WTC11 (cell line): ENCODE measurements around the gene RAMP3. TPM values are rescaled to one million over a fixed set of nuclear protein-coding genes. Genes with fewer than 3 reads are reported as not detected.

Experiments
- ATAC-seq: fragments of 200-7000 bp; cut with Tn5 transposase; 2 replicates; pipeline ENCODE4 v1.10.0; 2021; ENCODE audit warnings: mild to moderate bottlenecking, moderate library complexity
- CTCF ChIA-PET: fragments of 300-600 bp; sonication (Branson Sonifier 250); formaldehyde crosslinking; loops from one replicate; lab custom pipeline; 2021; ENCODE audit warnings: antibody characterized with exemption; lab: Charles Lee
- POLR2A ChIA-PET: fragments of 350-600 bp; sonication (Branson Sonifier 250); formaldehyde crosslinking; loops from one replicate; lab custom pipeline; 2021; ENCODE audit warnings: antibody characterized with exemption; lab: Charles Lee
- DNase-seq: peaks from one replicate; pipeline ENCODE4 v3.0.0; 2021; ENCODE audit warnings: low spot score
- H3K27ac Mint-ChIP-seq: 2 replicates; pipeline ENCODE4 v1.8.0; 2021; ENCODE audit warnings: mixed read lengths
- H3K27me3 Mint-ChIP-seq: 2 replicates; pipeline ENCODE4 v1.8.0; 2021; ENCODE audit warnings: low read depth, mild to moderate bottlenecking, moderate library complexity, mixed read lengths
- H3K36me3 Mint-ChIP-seq: 2 replicates; pipeline ENCODE4 v1.8.0; 2021; ENCODE audit warnings: mixed read lengths
- H3K4me1 Mint-ChIP-seq: 2 replicates; pipeline ENCODE4 v1.8.0; 2022; ENCODE audit warnings: mixed read lengths
- H3K4me3 Mint-ChIP-seq: 2 replicates; pipeline ENCODE4 v1.8.0; 2021; ENCODE audit warnings: mild to moderate bottlenecking, moderate library complexity, mixed read lengths
- H3K9me3 Mint-ChIP-seq: 2 replicates; pipeline ENCODE4 v1.8.0; 2021; ENCODE audit warnings: mixed read lengths
- AR ChIP-seq: fragments of 250-450 bp; sonication (Bioruptor Pico); IDR thresholded peaks from 2 replicates; pipeline ENCODE4 v1.9.0; 2021; ENCODE audit warnings: mild to moderate bottlenecking
- ATF3 ChIP-seq: sonication (generic); formaldehyde crosslinking; conservative IDR thresholded peaks from 2 replicates; pipeline ENCODE4 v1.8.1; 2022; ENCODE audit warnings: mild to moderate bottlenecking, missing genetic modification reagents
- CBFB ChIP-seq: sonication (generic); formaldehyde crosslinking; IDR thresholded peaks from 2 replicates; pipeline ENCODE4 v1.8.1; 2022; ENCODE audit warnings: mild to moderate bottlenecking, low read depth, missing genetic modification reagents
- CDX4 ChIP-seq: fragments of 250-450 bp; sonication (Bioruptor Pico); IDR thresholded peaks from 2 replicates; pipeline ENCODE4 v1.9.0; 2021; ENCODE audit warnings: moderate library complexity, mild to moderate bottlenecking, inconsistent platforms, borderline replicate concordance
- CREM ChIP-seq: sonication (generic); formaldehyde crosslinking; IDR thresholded peaks from 2 replicates; pipeline ENCODE4 v1.8.1; 2022; ENCODE audit warnings: mild to moderate bottlenecking, missing genetic modification reagents, moderate library complexity
- E2F4 ChIP-seq: sonication (generic); formaldehyde crosslinking; IDR thresholded peaks from 2 replicates; pipeline ENCODE4 v1.8.1; 2022; ENCODE audit warnings: low read depth, mild to moderate bottlenecking, moderate library complexity, missing genetic modification reagents, borderline replicate concordance
- FOXK1 ChIP-seq: sonication (generic); formaldehyde crosslinking; IDR thresholded peaks from 2 replicates; pipeline ENCODE4 v1.8.0; 2022; ENCODE audit warnings: mild to moderate bottlenecking, moderate library complexity, missing genetic modification reagents
- FOXP4 ChIP-seq: sonication (generic); formaldehyde crosslinking; IDR thresholded peaks from 2 replicates; pipeline ENCODE4 v1.8.0; 2022; ENCODE audit warnings: mild to moderate bottlenecking, missing genetic modification reagents
- GTF2I ChIP-seq: fragments of 250-450 bp; sonication (Bioruptor Pico); conservative IDR thresholded peaks from 2 replicates; pipeline ENCODE4 v1.4.0; 2021; ENCODE audit warnings: mild to moderate bottlenecking
- HMGXB4 ChIP-seq: sonication (generic); formaldehyde crosslinking; IDR thresholded peaks from 2 replicates; pipeline ENCODE4 v1.8.1; 2023; ENCODE audit warnings: mild to moderate bottlenecking, moderate library complexity, missing genetic modification reagents
- KAT7 ChIP-seq: sonication (generic); formaldehyde crosslinking; IDR thresholded peaks from 2 replicates; pipeline ENCODE4 v1.8.1; 2023; ENCODE audit warnings: missing genetic modification reagents, mild to moderate bottlenecking, borderline replicate concordance
- MAX ChIP-seq: sonication (generic); formaldehyde crosslinking; IDR thresholded peaks from 2 replicates; pipeline ENCODE4 v1.8.0; 2022; ENCODE audit warnings: mild to moderate bottlenecking, missing genetic modification reagents
- NFE2L1 ChIP-seq: sonication (generic); formaldehyde crosslinking; IDR thresholded peaks from 2 replicates; pipeline ENCODE4 v1.8.1; 2023; ENCODE audit warnings: missing genetic modification reagents
- PRRX2 ChIP-seq: fragments of 250-450 bp; sonication (Bioruptor Pico); IDR thresholded peaks from 2 replicates; pipeline ENCODE4 v1.8.0; 2021; ENCODE audit warnings: mild to moderate bottlenecking
- RELA ChIP-seq: sonication (generic); formaldehyde crosslinking; IDR thresholded peaks from 2 replicates; pipeline ENCODE4 v1.8.1; 2022; ENCODE audit warnings: missing genetic modification reagents, mild to moderate bottlenecking, borderline replicate concordance
- ZNF138 ChIP-seq: sonication (generic); formaldehyde crosslinking; conservative IDR thresholded peaks from 2 replicates; pipeline ENCODE4 v1.8.1; 2022; ENCODE audit warnings: mild to moderate bottlenecking, moderate library complexity, missing genetic modification reagents
- ZNF263 ChIP-seq: sonication (generic); formaldehyde crosslinking; IDR thresholded peaks from 2 replicates; pipeline ENCODE4 v1.8.1; 2022; ENCODE audit warnings: low read depth, mild to moderate bottlenecking, moderate library complexity, missing genetic modification reagents
- ZNF423 ChIP-seq: fragments of 250-450 bp; sonication (Bioruptor Pico); IDR thresholded peaks from 2 replicates; pipeline ENCODE4 v2.1.2; 2022; ENCODE audit warnings: mild to moderate bottlenecking, moderate library complexity
- ZNF425 ChIP-seq: fragments of 250-450 bp; sonication (Bioruptor Pico); conservative IDR thresholded peaks from 2 replicates; pipeline ENCODE4 v1.9.0; 2021; ENCODE audit warnings: mild to moderate bottlenecking
- total RNA-seq: library from RNA; stranded (reverse); gene quantifications from 3 replicates; pipeline ENCODE4 v1.2.3, GENCODE V29; 2021

The RAMP3 gene
- total RNA-seq, 1 experiment from 2014 or later, result 0.85 TPM

- CTCF ChIA-PET, result no interaction called here
- Mint-ChIP-seq H3K4me3 (no peak overlapping the region), H3K4me1 (0 out of 2 replicates have a peak, but pooled peaks cover 2% of the 10 kb centered on the region), H3K27ac (no peak overlapping the region), H3K36me3 (no peaks in the 10 kb centered on the region), H3K27me3 (no peaks in the 10 kb centered on the region), H3K9me3 (no peaks in the 10 kb centered on the region)
- no peak for ATAC-seq
- no peak for DNase-seq
- TF ChIP-seq PRRX2 (CRISPR knock-in tag) (no peak), FOXK1 (CRISPR knock-in tag) (no peak)
- POLR2A ChIA-PET, result no interaction called here
Observed at GRCh38 chr7:45129181-45129800, 28.3 kb upstream of the RAMP3 start.

GRCh38 chr7:45129906-45130305 lies 27.7 kb upstream of the RAMP3 start:
- POLR2A ChIA-PET, result no interaction called here
- DNase-seq (no peak), ATAC-seq (no peak)
- Mint-ChIP-seq H3K9me3 (no peaks in the 10 kb centered on the region), H3K4me3 (no peak overlapping the region), H3K36me3 (no peaks in the 10 kb centered on the region)
- TF ChIP-seq CBFB (CRISPR knock-in tag) (no peak), CDX4 (CRISPR knock-in tag) (no peak), ATF3 (no peak), AR (CRISPR knock-in tag) (no peak), CREM (CRISPR knock-in tag) (no peak), HMGXB4 (CRISPR knock-in tag) (no peak), ZNF138 (CRISPR knock-in tag) (no peak), ZNF263 (CRISPR knock-in tag) (no peak), KAT7 (no peak), ZNF423 (CRISPR knock-in tag) (no peak), NFE2L1 (CRISPR knock-in tag) (no peak), ZNF425 (CRISPR knock-in tag) (no peak), FOXP4 (no peak), GTF2I (CRISPR knock-in tag) (no peak), E2F4 (CRISPR knock-in tag) (no peak), MAX (CRISPR knock-in tag) (no peak), RELA (no peak)
- TF ChIP-seq, all 79 proteins: peak for 0
- Mint-ChIP-seq H3K27ac (no peak overlapping the region), H3K27me3 (no peaks in the 10 kb centered on the region), H3K4me1 (no peaks in the 10 kb centered on the region)
- CTCF ChIA-PET, result no interaction called here
